NK-92 treated with Interleukin-12 subunit alpha and Interleukin-12 subunit beta, amount 100 ng/mL, for 24 hours (cell line): ENCODE results near the gene HIF3A.
"Not testable (repeated sequence)": the region's sequence is repeated elsewhere in the genome, so short reads cannot be mapped to it uniquely, and the experiment has no call there.

Source experiments
- DNase-seq: peaks from one replicate; lab custom pipeline; 2025; lab: John Stamatoyannopoulos, UW

Gene HIF3A

DNA sequence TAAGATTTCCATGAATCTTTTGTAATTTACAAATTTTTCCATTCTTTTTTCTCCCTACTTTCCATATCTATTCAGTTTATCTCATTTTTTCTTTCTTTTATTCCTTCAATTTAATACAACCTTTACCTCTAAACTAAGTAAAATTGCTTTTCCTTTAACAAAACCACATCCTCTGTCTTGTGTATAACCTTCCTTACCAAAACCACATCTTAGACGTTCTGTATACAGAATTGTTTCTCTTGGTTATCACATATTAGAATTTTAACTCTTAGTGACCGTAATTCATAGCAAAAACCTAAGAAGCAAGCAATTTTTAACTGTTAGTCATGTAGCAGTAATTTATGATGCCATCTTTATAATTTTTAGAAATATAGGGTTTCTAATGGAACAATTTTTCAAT is 65.1 kb downstream of the HIF3A start:
- DNase-seq, result no peak

DNA sequence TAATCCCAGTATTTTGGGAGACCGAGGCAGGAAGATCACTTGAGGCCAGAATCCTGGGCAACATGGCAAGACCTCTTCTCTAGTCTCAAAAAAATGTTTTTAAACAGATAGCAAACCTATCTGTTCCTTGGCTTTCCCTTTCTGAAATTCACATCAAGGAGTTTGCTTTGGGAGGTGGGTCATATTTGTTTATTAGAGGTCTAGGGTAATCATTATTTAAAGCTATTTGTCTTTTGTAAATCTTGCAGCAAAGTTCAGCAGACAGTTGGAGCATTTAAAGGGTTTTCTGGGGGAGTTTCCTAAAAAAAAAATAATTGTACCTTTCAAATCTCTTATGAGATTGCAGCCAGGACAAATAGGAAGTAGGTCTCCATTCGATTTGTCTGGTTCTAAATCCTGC is 67.5 kb downstream of the HIF3A start:
- DNase-seq, result no peak

DNA sequence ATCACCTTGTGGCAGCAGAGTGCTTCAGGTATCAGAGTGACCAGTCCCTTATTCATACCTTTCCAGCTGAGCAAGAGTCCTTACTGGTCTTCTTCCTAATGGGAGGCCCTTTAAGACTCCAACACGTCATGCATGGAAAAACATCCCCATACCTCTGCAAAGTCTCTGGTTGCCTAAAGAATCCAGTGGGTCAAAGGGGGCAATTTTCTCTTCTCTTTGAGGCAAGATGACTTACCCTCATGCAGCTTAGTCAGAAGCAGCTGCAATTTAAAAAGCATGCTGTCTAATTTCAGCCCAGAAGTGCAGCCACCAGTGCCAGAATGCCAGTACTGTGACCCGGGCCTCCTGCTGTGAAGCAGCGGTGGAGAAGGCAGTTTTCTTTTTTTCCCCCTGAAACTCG is 68.7 kb downstream of the HIF3A start:
- no peak for DNase-seq

DNA sequence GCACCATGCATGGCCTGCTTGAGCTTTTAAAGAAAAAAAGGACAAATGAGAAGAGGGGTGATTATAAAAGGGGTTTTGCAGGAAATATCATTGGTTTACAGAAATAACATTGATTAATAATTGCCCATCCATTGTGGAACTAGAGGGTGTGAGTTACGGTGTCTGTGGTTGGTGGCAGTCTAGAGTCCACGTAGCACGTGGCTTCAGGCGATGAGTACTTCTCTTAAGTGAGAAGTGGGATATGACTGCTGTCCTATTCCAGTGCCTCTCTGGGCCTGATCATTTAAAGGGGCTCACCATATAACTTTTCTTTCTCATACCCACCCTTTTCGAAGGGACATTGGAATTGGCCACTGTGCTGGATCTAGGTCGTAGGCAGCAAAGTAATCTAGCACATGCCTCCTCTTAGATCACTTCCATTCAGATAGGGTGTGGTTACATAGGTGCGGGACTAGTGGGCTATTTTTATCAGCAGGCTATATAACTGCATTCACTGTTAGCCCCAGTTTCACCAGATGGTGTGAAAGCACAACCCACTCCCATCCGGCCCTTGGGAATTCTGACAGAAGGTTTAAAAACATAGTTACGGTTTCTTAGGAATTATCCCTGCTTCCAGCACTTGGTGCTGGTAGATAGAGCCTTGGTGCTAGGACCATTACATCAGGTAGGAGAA is 69.9 kb downstream of the HIF3A start:
- no peak for DNase-seq

DNA sequence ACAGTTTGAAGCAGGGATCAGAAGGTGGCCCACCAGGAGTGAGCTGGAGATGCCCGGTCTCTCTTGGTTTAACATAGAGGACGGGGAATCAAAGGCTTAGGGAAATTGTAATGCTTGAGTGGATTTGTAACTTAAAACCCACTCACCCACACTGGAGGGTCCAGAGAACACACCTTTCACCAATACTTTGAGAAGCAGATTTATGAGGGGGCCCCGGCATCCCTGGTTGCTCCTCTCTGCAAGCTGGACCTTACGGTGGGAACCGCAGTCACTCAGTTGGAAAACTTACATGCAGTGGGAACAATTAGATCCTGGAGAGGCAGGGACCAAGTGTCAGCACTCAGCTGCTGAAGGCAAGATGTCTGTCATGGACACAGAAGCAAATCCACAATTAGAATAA is 70.6 kb downstream of the HIF3A start:
- DNase-seq, result no peak

DNA sequence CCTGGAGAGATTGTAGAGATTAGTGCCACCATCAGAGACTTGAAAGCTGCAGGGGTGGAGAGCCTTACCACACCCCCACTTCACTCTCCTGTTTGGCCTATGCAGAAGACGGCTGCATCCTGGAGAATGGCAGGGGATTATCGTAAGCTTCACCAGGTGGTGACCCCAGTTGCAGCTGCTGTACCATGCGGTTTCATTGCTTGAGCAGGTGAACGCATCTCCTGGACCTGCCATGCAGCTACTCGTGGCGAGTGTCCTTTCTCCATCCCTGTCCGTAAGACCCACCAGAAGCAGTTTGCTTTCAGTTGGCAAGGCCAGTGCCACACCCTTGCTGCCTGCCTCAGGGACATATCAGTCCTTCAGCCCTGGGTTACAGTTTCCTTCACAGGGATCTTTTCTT is 71.3 kb downstream of the HIF3A start:
- no peak for DNase-seq

DNA sequence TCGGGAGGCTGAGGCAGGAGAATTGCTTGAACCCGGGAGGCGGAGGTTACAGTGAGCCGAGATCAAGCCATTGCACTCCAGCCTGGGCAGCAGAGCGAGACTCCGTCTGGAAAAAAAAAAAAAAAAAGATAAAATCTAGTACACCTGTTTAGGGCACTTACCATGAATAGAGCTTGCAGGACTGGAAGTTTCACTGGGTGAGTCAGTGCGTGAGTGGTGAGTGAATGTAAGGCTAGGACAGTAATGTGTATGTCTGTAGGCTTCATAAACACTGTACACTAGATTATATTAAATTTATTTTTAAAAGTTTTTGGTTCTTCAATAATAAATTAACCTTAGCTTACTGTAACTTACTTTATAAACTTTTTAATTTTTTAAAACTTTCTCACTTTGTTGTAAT is 73.0 kb downstream of the HIF3A start:
- DNase-seq, result no peak

DNA sequence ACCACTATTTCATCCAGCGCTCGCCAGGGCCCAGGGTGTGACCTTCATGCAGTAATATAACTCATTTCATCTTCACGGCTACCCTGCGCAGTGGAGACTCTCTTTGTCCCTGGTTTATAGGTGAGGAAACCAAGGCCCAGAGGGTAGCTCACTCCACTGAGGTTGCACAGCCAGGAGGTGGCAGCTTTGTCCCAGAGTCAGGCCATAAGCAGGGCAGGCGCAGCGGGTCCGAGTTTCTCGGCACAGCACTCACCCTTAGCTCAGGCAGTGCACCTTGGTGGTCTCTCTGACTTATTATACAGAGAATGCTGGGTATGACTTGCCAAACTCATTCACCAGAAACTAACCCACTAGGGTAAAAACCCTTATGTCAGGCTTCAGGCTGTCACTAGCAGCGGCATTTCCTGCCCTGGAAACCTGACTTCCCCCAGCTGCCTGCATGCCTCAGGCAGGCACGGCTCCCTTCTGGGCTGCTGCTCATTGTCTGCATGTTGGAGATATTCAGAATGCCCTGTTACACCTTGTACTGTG is 74.6 kb downstream of the HIF3A start:
- no peak for DNase-seq

DNA sequence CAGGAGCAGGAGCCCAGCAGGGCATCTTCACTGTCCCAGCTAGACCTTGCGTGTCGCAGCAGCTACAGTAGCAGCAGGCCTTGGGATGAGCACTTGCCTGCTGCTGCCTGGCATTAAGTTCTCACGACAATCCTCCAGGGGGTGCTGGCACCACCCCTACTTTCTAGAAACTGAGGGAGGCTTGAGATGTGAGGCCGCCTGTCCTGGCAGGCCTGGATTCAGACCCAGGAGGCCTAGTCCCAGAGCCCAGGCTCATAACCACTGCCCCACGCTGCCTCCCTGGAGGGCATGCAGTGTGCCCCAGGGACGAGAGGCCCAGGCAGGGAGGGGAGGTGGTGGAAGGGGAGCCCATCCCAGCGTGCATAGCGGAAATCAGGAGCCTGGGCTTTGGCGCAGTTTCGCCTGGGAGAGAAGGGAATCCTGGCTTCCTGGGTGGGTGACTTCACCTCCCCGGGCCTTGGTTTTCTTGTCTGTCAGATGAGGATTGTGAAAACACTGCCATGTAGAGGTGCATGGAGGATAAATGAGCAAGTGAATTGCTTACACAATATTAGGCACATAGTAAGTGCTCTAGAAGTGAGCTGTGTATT is 76.2 kb downstream of the HIF3A start:
- no peak for DNase-seq

DNA sequence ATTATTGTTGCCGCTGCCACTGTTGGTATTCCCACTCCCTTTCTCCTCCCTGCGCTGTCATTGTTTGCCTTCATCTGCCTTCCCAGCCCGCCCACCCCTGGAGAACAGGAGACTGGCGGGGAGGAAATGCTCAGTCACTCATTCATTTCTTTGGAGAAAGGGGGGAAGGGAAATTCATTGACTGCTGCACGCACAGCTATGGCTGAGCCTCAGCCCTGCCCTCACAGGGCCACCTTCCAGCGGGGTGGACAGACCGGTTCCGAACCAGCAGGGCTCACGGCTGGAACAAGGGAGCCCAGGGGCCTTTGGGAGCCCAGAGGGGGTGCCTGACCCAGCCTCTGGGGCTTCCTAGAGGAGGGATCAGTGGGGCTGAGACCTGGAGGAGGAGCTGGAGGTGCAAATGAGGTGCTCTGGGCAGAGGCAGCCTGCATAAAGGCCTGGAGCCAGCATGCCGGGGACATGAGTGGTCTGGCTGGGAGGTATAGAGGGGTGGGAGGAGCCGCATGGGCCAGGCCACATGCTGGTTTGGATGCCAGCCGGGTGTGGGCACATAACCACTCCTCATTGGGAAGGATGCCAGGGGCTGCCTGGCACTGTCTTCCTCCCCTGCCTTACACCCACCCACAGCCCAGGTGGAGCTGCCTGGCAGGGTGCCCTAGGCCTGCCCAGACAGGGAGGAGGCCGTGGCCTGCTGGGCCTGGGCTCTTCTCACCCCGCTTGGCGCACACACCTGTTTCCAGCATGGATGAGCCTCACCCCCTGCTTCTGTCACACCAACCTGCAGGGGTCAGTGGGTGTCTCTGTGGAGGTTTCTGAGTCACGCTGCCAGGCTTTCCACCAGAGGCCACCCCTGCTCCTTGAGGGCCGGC is 76.9 kb downstream of the HIF3A start:
- no peak for DNase-seq

DNA sequence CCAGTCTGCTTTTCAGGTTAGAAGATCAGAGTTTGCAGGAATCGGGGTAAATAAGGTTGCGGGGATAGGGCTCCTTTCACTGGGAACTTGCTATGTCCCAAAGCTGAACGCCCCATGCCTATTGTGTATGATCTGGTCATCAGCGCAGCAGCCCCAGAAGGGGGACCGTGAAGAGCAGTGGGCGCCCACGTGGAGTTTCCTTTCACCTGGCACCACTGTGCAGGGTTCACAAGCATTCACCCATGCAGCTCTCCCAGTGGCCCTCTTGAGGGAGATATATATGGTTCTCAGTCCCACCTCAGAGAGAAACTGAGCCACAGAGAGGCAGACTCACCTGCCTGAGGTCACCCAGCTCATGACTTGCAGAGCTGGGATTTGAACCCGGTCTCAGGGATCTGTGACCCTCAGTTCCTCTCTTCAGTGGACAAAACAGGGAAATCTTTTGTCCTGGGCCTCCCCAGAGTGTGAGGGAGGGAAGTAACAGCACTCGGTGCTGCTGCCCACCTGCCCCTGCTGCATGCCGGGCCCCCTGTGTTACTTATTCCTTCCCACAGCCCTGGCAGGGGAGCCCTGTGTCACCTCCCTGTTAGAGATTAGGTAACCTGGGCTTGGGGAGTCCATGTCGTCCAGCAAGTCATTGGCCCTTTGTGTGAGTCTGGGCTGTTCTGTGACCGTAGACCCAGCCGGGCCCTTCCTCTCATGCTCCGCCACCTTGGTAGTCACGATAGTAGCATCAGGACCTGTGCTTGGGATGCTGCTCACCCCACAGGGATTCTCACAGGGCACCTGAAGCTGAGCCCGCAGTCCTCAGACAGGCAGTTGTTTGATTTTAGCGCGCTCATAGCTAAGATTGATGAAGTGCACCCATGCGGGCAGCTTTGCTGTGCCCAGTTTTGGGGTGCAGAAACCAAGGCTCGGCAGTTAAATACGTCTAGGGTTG is 78.0 kb downstream of the HIF3A start:
- no peak for DNase-seq

DNA sequence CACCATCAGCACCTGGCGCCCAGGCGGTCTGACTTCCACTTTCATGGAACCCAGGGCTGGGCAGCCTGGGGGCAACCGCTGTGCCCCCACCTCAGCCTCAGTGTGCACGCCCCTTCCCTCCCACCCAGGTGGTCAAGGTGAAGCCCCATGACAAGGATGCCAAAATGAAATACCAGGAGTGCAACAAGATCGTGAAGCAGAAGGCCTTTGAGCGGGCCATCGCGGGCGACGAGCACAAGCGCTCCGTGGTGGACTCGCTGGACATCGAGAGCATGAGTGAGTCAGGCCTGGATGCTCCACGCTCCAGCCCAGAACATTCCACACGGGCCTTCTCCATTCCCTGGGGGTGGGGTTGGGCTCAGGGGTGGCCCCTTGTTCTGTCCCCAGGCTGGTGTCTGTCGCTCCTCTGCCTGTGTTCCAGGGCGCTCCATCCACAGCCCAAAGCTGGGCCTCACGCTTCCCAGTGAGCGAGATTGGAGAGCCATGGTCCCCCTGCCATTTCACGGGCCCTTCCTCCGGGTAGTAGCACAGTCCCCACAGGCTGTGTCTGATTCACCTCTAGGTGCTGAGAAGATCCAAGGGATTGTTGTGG is 78.7 kb downstream of the HIF3A start:
- DNase-seq, result not testable (repeated sequence)

DNA sequence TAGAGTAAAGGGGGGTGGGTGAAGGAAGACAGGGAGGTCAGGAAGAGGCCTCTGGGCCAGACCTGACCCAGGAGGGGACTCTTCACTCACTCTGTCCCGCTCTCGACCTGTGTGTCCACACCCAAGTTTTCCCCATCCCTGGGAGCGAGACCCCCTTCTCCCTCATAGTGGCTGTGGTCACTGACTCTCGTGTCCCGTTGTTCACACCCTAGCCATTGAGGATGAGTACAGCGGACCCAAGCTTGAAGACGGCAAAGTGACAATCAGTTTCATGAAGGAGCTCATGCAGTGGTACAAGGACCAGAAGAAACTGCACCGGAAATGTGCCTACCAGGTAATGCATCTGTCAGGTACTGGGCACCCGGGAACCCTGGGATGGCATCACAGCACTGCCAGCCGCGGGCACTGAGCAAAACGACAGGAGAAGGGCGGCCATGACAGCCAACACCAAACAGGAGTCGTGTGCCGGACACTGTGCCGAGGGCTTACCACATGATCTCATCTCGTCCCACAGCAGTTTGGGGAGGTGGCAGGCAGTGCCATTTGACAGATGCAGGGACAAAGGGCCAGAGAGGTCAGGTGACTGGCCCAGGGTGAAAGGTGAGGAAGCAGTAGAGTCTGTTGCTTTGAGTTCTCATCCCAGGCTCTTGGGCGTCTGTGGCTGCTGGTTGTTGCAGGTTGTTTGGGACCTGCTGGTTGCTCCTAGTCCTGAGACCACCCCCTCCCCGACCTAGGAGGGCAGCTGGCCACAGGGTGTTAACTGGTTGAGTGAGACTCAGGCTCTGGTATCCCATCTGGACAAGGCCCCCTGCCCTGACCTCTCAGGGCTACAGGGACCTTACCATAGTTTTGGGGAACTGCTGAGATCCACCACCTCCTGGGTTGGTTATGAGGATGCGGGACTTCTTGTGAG is 79.7 kb downstream of the HIF3A start:
- no peak for DNase-seq

DNA sequence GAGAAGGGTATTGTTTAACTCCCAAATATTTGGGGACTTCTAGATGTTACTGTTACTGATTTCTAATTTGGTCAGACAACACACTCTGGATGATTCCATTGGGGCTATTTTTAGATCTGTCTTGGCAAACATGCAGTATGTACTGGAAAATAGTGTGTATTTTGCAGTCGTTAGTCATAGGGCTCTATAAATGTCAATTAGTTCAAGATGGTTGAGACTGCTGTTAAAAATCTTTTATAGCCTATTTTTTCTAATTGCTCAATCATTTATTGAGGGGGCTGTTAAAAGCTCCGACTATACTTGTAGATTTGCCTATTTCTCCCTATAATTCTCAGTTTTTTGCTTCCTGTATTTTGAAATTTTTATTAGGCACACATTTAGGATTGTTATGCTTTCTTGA is 81.4 kb downstream of the HIF3A start:
- no peak for DNase-seq

DNA sequence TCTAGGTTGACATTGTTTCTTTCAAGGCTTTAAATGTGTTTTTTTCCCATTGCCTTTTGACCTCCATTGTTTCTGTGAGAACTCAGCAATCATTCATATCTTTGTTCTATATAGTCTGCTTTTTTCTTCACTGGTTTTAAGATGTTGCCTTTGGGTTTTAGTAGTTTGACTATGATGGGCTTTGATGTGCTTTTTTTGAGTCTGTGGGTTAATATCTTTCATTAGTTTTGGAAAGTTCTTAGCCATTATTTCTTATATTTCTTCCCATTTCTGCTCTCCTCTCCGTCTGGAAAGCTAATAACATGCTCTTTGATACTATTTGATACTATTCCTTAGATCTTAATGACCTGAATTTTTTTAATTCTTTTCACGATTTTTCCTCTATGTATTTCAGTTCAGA is 83.8 kb downstream of the HIF3A start:
- DNase-seq, result no peak

DNA sequence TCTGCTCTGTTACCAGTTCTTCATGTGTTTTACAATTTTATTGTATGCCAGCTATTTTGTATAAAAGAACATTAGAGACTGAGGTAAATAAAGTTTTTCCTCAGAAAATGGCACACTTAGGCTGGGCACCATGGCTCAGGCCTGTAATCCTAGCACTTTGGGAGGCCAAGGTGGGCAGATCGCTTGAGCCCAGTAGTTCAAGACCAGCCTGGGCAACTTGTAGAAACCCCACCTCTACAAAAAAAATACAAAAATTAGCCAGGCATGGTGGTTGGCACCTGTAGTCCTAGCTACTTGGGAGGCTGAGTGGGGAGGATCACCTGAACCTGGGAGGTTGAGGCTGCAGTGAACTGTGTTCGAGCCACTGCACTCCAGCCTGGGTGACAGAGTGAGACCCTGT is 84.5 kb downstream of the HIF3A start:
- no peak for DNase-seq

DNA sequence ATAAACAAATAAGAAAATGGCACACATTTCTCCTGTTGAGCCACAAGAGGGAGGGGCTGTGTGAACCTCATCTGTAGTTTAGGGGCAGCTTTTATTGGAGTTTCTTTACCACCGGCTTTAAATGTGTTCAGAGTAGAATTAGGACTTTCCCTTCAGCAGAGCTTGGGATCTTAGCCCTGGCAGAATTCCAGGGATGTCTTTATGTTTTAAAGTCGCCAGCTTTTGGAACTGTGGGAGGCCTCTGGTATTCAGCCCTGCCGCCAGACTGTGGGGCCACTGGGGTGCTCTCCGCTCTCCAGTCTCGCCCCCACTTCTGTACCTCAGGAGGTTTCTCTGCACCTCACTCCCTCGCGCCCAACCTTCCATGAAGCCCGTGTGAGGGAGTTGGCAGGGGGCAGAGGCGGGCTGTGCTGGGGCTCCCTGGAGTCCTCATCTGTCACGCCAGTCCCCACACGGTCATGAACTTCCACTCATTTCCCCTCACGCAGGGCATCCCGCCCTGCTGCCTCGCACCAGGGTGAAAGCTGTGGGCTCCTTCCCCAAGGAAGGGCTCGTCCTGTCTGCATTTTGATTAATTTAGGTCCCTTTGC is 85.0 kb downstream of the HIF3A start:
- no peak for DNase-seq

DNA sequence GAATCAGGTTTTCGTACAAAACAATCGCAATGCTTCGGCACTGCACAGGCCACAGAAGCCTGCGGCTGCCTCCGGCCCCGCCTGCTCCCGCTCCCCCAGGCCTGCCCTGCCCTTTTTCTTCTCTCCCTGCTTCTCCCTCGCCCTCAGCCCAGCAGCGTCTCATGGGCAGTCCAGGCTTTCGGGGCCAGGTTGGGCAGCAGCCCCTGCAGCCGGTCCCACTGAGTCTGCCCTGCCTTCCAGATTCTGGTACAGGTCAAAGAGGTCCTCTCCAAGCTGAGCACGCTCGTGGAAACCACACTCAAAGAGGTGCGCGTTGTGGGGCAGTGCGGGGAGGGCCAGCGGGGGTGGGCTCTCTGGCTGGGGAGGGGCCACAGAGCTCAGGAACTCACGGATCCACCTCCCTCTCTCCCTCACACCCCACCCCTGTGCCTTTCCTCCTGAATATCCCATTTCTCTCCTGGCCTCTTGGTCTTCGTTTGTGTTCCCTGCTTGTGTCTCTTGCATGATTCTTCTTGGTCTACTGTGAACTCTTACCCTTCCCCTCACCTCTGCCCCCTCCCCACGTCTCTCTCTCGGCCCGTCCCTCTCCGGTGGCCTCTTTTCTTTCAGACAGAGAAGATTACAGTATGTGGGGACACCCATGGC is 86.5 kb downstream of the HIF3A start:
- no peak for DNase-seq

DNA sequence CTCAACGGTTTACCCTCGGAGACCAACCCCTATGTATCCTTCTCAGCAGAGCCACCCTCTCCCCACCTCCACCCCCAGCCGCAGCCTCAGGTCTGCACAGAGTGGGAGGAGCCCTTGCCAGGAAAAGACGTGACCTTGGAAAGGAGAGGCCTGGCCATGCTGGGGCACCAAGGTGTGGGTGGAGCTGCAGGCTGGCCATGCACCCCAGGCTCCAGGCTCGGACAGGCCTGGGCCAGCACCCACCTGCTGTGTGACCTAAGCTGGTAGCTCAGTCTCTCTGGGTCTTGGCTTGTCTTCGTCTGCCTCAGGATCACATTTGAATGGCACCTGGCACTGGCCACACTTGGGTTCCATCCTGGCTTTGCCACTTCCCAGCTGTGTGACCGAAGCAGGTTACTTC is 87.0 kb downstream of the HIF3A start:
- no peak for DNase-seq

DNA sequence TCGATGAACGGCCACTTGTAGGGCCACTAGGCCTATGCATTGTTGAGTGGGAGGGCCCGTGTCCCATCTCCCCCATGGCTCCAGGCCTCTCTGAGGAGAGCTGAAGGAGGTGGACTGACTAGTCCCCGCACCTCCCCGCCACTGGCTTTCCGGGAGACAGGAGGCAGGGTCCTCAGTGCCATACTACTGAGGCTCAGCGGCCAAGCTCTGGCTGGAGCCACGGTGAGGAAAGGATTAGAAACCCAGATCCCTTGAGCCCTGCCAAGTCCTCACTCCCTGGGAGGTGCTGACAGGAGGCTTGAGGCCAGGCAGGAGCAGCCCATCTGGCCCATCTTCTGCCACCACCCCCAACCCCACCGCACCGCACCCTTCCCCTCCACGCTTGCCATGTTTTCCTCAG is 87.6 kb downstream of the HIF3A start:
- DNase-seq, result no peak
